ENCODE data around the gene TMPRSS9.

DNA sequence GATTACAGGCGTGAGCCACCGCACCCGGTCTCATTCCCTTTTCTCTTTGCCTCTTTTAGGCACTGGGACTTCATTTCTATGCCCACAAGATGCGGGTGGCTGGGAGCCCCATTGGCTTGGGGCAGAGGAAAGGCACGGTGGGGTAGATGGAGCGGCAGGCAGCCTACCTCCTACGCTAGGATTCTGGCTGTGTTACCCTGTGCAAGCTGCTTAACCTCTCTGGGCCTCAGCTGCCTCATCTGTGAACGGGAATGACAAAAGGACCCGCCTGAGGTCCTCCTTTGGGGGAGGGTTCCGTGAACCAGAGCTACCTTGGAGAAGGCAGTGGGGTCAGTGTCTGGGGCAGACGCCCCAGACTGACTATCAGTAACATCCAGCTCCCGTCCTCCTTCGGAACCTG lies 42.8 kb upstream of the TMPRSS9 start:
- TF ChIP-seq, protein P1, sequence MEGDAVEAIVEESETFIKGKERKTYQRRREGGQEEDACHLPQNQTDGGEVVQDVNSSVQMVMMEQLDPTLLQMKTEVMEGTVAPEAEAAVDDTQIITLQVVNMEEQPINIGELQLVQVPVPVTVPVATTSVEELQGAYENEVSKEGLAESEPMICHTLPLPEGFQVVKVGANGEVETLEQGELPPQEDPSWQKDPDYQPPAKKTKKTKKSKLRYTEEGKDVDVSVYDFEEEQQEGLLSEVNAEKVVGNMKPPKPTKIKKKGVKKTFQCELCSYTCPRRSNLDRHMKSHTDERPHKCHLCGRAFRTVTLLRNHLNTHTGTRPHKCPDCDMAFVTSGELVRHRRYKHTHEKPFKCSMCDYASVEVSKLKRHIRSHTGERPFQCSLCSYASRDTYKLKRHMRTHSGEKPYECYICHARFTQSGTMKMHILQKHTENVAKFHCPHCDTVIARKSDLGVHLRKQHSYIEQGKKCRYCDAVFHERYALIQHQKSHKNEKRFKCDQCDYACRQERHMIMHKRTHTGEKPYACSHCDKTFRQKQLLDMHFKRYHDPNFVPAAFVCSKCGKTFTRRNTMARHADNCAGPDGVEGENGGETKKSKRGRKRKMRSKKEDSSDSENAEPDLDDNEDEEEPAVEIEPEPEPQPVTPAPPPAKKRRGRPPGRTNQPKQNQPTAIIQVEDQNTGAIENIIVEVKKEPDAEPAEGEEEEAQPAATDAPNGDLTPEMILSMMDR (IDR thresholded peaks at IDR 0.05): no peak
- TF ChIP-seq POLR2A (IDR thresholded peaks at IDR 0.05): no peak

Data from adrenal gland (tissue), 5 donors.